Measurements from ENCODE around the gene PLXNC1.

GRCh38 chr12:94187361-94187760 lies 39.0 kb downstream of the PLXNC1 start:
- TF ChIP-seq CTCF (IDR thresholded peaks at IDR 0.05): no peak
- TF ChIP-seq EP300 (IDR thresholded peaks at IDR 0.05): no peak
- no peak for TF ChIP-seq POLR2A (IDR thresholded peaks at IDR 0.05)

Measured in upper lobe of left lung (tissue), 4 donors.